Mesenteric fat pad (tissue), 1 donor: ENCODE data around the gene SPOCK1. TPM values are rescaled to one million over a fixed set of nuclear protein-coding genes. Genes with fewer than 3 reads are reported as not detected.

Experiments used
- DNase-seq: peaks from one replicate; pipeline ENCODE4 v3.0.0-alpha.2; 2020; ENCODE audit warnings: low spot score
- total RNA-seq: library from RNA; stranded (reverse); fragmentation: NEBNext Ultra II Directional; extraction: Animal tissue kit (Norgen Biotek cat#: 25700); gene quantifications from one replicate; pipeline ENCODE4 v1.2.1, GENCODE V29; 2021
- donor health status: DM: yes; HTN: yes; CAD: no.

Gene SPOCK1
- total RNA-seq, 1 donor from 2014 or later: 59.8 TPM

GRCh38 chr5:137231540-137231939 is 267.6 kb downstream of the SPOCK1 start:
- no peak for DNase-seq

GRCh38 chr5:137228816-137229215 is 270.3 kb downstream of the SPOCK1 start:
- DNase-seq: no peak

GRCh38 chr5:137226081-137226480 is 273.0 kb downstream of the SPOCK1 start:
- DNase-seq: no peak

GRCh38 chr5:137223324-137224295 is 275.5 kb downstream of the SPOCK1 start:
- no peak for DNase-seq

GRCh38 chr5:137221943-137222342 is 277.2 kb downstream of the SPOCK1 start:
- DNase-seq: no peak

- no peak for DNase-seq
Measured at GRCh38 chr5:137220523-137220927, 278.6 kb downstream of the SPOCK1 start.

- DNase-seq: no peak
Measured at GRCh38 chr5:137218896-137219295, 280.2 kb downstream of the SPOCK1 start.

GRCh38 chr5:137218471-137218870 is 280.7 kb downstream of the SPOCK1 start:
- DNase-seq: no peak

- DNase-seq: no peak
Measured at GRCh38 chr5:137217599-137218200, 281.4 kb downstream of the SPOCK1 start.

GRCh38 chr5:137216976-137217598 is 282.0 kb downstream of the SPOCK1 start:
- no peak for DNase-seq

GRCh38 chr5:137215780-137216179 is 283.3 kb downstream of the SPOCK1 start:
- no peak for DNase-seq

- DNase-seq: no peak
Measured at GRCh38 chr5:137215261-137215660, 283.9 kb downstream of the SPOCK1 start.

GRCh38 chr5:137214446-137215189 is 284.5 kb downstream of the SPOCK1 start:
- no peak for DNase-seq

- DNase-seq: no peak
Measured at GRCh38 chr5:137212471-137212870, 286.7 kb downstream of the SPOCK1 start.

GRCh38 chr5:137209232-137209809 is 289.8 kb downstream of the SPOCK1 start:
- DNase-seq: no peak

GRCh38 chr5:137207023-137207760 is 291.9 kb downstream of the SPOCK1 start:
- DNase-seq: no peak

GRCh38 chr5:137206030-137206715 is 293.0 kb downstream of the SPOCK1 start:
- DNase-seq: no peak

GRCh38 chr5:137205231-137206027 is 293.7 kb downstream of the SPOCK1 start:
- DNase-seq: no peak
